GM23248 (cell line): Measurements from ENCODE around the gene PDE1A.

Experiments used
- EZH2 ChIP-seq: fragments of 200-600 bp; sonication (generic); IDR thresholded peaks from 2 replicates; pipeline ENCODE4 v1.6.1; 2018; ENCODE audit warnings: antibody characterized with exemption, mild to moderate bottlenecking; ENCODE audit not compliant: insufficient read depth, poor library complexity, severe bottlenecking
- EZH2phosphoT487 ChIP-seq: fragments of 200-600 bp; sonication (generic); IDR thresholded peaks from 2 replicates; pipeline ENCODE4 v1.6.1; 2018; ENCODE audit warnings: antibody characterized with exemption, moderate library complexity, mild to moderate bottlenecking, low read depth; ENCODE audit not compliant: insufficient read depth

DNA sequence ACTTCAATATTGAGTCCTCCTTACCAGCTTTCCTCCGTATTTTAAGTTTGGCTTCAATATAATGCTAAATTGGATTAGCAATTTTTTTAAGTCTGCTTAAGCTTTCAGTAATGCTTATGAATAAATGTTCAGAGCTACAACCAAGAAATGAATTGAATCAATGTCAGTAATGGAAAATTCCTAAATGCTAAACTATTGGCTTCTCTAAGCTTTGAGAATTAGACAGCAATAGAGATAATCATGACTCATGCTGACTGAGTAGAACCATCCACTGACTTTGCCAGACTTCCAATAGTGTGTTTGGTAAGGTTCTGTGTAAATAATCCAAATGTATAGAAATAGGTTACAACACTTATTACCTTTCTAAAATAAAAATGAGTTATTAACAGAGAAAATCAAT is 8.9 kb upstream of the PDE1A start:
- TF ChIP-seq EZH2 (no peak), EZH2phosphoT487 (no peak)
